Mesodermal cell (in vitro differentiated cells): ENCODE measurements around the gene TXK.

ENCODE experiments used
- H3K27ac ChIP-seq: 2 replicates; pipeline ENCODE4 v1.7.0; 2013; ENCODE audit warnings: mild to moderate bottlenecking, low read depth, low read length, moderate library complexity; ENCODE audit not compliant: severe bottlenecking
- H3K36me3 ChIP-seq: 2 replicates; pipeline ENCODE4 v1.7.1; 2013; ENCODE audit warnings: mild to moderate bottlenecking, low read length, moderate library complexity; ENCODE audit not compliant: control insufficient read depth, insufficient read depth
- H3K4me1 ChIP-seq: one replicate; pipeline ENCODE4 v1.7.1; 2013; ENCODE audit warnings: mild to moderate bottlenecking, low read length; ENCODE audit not compliant: insufficient read depth, control insufficient read depth, poor library complexity, severe bottlenecking
- H3K4me3 ChIP-seq: 2 replicates; pipeline ENCODE4 v1.7.0; 2013; ENCODE audit warnings: low read length, control low read depth, mild to moderate bottlenecking; ENCODE audit not compliant: insufficient read depth, poor library complexity, severe bottlenecking; ENCODE audit errors: extremely low read depth
- H3K9me3 ChIP-seq: 2 replicates; pipeline ENCODE4 v1.7.1; 2013; ENCODE audit warnings: mild to moderate bottlenecking, low read length, moderate library complexity; ENCODE audit not compliant: control insufficient read depth
- WGBS, 2 experiments: methylation state at CpG; one replicate each; pipeline ENCODE4 v1.1.5; 2013; ENCODE audit warnings: missing lambda C conversion rate in 2 of 2; ENCODE audit not compliant: insufficient coverage in 2 of 2; 5-methylcytosine and 5-hydroxymethylcytosine counted together

TXK gene

DNA sequence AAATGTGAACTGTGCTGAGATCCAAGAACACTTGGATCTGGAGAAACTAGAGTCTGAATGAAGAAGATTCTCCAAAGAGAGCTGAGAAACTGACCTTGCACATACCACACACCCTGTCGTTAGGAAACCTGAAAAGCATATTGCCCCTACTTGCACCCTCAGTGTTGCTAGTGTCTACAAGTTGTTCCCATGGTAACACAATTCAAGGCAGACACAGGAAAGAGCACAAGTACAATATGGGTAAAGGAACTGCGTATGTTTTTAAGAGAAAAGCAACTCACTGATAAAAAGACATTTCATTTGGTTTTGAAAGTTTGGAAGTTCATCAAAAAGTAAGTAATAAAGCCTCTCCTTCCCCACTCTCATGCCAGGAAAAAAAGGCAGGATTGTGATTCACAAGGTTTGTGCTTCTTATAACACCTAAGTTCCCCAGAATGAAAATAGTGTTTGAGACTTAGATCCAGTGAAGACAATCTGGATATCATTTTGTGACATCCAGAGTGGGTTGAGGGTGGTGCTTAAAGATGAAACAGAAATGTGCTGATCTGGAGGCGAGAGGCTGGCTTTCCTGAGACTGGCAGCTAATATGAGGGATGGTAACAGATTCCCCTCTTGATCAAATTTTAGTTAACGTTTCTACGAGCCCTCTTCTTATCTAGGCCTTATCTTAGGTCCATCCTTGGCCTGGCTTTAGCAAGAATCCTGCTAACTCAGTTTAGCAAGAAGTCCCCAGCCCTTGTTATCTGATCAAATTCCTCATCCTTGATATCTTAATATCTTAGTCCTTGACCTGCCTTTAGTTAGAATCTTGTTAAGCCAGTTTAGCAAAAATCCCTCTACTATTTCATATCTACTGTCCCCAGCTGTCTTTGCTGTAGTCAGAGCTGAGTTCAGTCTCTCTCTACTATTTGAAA is 75.2 kb downstream of the TXK start:
- H3K4me3 ChIP-seq, result no peak overlapping the region
- H3K9me3 ChIP-seq, result no peaks in the 10 kb centered on the region
- 82 to 85% methylated on average over 2 to 4 of the region's 5 CpGs for WGBS, 2 experiments
- H3K4me1 ChIP-seq, result no peaks in the 10 kb centered on the region
- no peak overlapping the region for H3K27ac ChIP-seq
- no peaks in the 10 kb centered on the region for H3K36me3 ChIP-seq

DNA sequence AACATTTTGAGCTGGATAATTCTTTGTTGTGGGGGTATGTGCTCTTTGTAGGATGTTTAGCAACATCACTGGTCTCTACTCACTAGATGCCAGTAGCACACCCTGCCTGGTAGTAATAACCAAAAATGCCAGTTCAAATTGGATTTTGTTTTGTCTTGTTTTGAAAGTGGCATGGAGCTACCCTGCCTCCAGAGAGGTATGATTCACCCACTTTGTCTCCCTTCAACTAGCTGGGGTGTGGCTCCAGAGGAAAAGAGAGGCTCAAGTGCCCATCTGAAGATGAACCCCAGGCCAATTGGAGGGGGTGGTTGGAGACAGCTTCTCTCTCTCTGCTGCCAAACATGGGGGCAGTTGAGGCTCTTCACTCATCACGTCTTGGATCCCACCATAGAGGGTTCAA is 83.0 kb downstream of the TXK start:
- Histone ChIP-seq H3K4me3 (no peak overlapping the region), H3K27ac (no peak overlapping the region), H3K4me1 (no peaks in the 10 kb centered on the region), H3K9me3 (no peaks in the 10 kb centered on the region), H3K36me3 (no peaks in the 10 kb centered on the region)
- WGBS, 2 experiments, result 100% methylated on average over 1 of the region's 1 CpG; no CpG with 5 or more reads in 1 of the 2 experiments

DNA sequence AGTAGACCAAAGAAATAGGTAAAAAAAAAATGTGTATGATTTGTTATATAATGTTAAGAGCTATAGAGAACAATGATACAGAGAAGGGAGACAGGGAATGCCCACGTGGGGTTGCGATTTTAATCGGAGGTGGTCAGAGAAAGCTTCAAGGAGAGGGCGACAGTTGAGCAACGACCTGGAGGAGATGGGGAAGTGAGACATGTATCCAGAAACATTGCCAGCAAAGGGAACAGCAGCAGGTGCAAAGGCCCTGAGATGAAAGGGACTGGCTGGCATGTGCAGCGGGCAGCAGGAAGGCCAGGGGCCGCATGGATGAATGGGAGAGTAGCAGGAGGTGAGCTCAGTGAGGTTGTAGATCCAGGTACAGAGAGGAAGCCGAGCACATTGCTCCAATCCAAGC is 84.6 kb downstream of the TXK start:
- Histone ChIP-seq H3K4me1 (no peaks in the 10 kb centered on the region), H3K9me3 (no peaks in the 10 kb centered on the region), H3K4me3 (no peak overlapping the region), H3K27ac (no peak overlapping the region), H3K36me3 (no peaks in the 10 kb centered on the region)
- WGBS, 2 experiments, result 85 to 92% methylated on average over 5 to 6 of the region's 8 CpGs

DNA sequence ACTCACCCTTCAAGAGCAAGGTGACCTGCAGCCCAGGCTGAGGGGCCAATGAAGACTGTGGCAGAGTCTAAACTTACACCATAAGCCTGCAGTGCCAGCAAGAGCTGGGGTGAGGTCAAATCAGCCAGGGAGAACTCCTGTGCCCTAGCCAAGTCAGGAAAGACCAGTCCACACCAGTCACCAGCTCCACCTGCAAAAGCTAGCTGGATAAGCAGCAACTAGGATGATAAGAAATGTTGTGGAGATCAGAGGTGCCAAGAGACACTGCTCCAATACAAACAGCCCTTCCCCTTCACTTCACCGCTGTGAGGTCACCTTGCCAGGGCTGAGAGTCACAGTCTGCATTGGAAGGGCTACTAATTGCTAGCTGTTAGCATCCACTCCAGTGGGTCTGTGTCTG is 86.2 kb downstream of the TXK start:
- H3K36me3 ChIP-seq, result no peaks in the 10 kb centered on the region
- H3K4me1 ChIP-seq, result no peaks in the 10 kb centered on the region
- no peaks in the 10 kb centered on the region for H3K9me3 ChIP-seq
- no peak overlapping the region for H3K4me3 ChIP-seq
- no peak overlapping the region for H3K27ac ChIP-seq
- WGBS, 2 experiments, result 83% methylated on average over 1 of the region's 1 CpG; no CpG with 5 or more reads in 1 of the 2 experiments

DNA sequence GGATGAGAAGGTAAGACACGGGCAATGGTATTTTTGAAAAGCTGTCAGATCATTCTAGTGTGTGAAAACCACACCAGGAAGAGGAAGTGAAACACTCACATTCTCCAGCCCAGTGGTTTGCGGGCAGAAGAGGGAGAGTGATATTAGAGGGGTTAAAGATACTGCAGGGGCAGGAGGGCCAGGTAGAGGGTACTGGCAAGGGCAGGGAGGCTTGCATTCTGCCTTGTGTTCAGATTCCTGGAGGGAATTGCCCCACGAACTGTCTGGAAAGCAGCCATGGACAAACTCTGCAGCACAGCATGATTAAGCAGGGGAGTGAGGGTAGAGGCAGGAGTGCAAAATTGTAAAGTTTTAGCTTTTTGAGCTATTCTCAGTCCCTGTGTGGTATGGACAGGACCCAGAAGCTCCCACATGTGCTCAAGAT is 86.6 kb downstream of the TXK start:
- no peaks in the 10 kb centered on the region for H3K4me1 ChIP-seq
- no peaks in the 10 kb centered on the region for H3K36me3 ChIP-seq
- 94 to 100% methylated on average over 2 to 3 of the region's 3 CpGs for WGBS, 2 experiments
- no peak overlapping the region for H3K4me3 ChIP-seq
- H3K27ac ChIP-seq, result no peak overlapping the region
- no peaks in the 10 kb centered on the region for H3K9me3 ChIP-seq

DNA sequence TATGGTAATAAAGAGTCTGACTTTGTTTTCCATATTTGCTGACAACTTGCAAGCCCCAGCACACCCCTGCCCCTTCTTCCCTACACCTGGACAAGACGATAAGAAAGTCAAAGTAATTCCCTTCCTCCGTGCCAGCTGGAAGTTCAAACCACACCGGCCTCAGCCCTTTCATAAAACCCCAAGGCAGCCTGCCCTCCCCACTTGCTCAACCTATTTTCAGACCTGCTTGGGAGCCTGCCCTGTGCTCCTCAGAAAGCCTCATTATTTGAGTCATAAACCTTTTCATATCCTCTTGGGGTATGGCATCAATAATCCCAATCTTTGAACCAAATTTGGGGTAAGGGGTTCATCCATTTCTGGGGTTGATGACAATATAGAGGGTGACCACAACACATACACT is 88.0 kb downstream of the TXK start:
- Histone ChIP-seq H3K4me3 (no peak overlapping the region), H3K4me1 (no peaks in the 10 kb centered on the region), H3K27ac (no peak overlapping the region), H3K36me3 (no peaks in the 10 kb centered on the region), H3K9me3 (no peaks in the 10 kb centered on the region)
- 90 to 95% methylated on average over 2 to 3 of the region's 3 CpGs for WGBS, 2 experiments

DNA sequence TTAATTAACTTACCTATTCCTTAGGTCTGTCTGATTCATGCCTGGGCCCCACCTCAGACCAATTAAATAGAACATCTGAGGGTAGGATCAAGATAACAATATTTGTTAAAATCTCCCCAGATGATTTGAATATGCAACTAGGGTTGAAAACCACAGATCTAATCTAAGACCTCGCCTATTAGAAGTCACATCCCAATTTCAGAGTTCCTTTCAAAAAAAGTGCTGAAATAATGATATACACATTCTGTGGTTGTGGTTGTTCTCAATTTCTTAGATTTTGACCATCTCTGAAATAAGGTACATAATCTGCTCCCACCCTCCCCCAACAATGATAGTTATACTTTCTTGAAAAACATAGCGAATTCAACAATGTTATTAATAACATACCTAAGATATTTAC is 89.8 kb downstream of the TXK start:
- no peaks in the 10 kb centered on the region for H3K36me3 ChIP-seq
- no CpG with 5 or more reads among the region's 2 CpGs for WGBS, 2 experiments
- no peaks in the 10 kb centered on the region for H3K4me1 ChIP-seq
- no peaks in the 10 kb centered on the region for H3K9me3 ChIP-seq
- no peak overlapping the region for H3K27ac ChIP-seq
- H3K4me3 ChIP-seq, result no peak overlapping the region

DNA sequence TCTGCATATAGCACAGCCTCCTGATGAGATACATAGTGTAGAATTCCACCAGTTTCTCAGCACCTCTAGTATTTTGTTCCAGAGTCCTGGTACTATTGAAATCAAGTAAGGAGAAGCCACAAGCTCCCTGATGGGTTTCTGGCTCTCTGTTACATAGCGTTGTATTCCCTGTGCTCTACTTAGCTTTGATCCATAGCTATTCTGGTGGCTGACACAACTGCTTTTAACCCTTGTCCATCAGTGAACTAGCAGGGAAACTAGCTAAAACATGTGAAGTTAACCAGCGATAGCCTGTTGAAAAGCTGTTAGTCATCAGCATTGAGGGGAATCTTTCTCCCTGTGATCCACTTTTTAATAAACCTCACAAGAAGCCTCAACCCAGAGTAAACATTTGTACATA is 90.5 kb downstream of the TXK start:
- no peaks in the 10 kb centered on the region for H3K36me3 ChIP-seq
- no peak overlapping the region for H3K4me3 ChIP-seq
- H3K27ac ChIP-seq, result no peak overlapping the region
- H3K9me3 ChIP-seq, result no peaks in the 10 kb centered on the region
- H3K4me1 ChIP-seq, result no peaks in the 10 kb centered on the region
- WGBS, 2 experiments, result 83 to 100% methylated on average over 1 to 2 of the region's 2 CpGs

DNA sequence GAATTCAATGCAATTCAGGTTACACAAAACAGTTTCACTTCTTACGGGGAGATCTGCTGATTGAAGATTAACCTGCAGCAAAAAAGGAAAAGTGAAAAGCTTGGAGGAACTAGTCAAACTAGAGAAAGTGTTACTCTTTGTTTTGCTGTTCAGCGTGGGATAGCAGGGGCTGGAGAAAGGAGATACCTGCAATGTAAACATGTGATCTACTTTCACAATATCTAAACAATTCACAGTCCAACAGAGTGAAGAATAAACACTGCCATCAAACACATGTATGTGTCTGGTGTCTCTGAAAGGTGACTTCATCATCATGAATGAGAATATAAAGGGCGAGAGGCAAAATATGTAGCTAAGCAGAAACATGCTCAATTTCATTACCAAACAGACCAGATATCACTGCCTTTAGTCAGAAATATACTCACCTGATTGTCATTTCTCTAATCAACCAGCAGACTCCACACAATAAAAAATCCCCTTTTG is 91.0 kb downstream of the TXK start:
- H3K36me3 ChIP-seq, result no peaks in the 10 kb centered on the region
- H3K27ac ChIP-seq, result no peak overlapping the region
- WGBS, 2 experiments, result 100% methylated on average over 1 of the region's 3 CpGs
- H3K4me1 ChIP-seq, result no peaks in the 10 kb centered on the region
- H3K4me3 ChIP-seq, result no peak overlapping the region
- no peaks in the 10 kb centered on the region for H3K9me3 ChIP-seq

DNA sequence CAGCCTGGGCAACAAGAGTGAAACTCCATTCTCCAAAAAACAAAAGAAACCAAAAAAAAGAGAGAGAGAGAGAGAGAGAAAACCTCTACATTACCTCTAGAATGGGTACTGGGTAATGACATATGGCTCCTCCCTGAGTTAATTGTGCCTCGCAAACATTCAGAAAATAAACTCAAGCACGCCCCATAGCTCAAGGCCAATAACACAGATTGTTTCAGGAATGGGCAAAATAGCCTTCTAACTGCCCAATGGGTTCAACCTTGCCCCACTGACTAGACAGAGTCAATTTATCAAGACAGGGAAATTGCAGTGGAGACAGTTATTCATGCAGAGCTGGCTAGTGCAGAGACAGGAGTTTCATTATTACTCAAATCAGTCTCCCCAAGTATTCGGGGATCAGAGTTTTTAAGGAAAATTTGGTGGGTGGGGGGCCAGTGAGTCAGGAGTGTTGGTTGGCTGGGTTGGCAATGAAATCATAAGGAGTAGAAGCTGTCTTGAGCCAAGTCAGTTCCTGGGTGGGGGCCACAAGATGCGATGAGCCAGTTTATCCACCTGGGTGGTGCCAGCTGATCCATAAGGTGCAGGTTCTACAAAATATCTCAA is 92.4 kb downstream of the TXK start:
- H3K4me3 ChIP-seq, result no peak overlapping the region
- no peaks in the 10 kb centered on the region for H3K4me1 ChIP-seq
- no peak overlapping the region for H3K27ac ChIP-seq
- peaks cover 2% of the 10 kb centered on the region for H3K36me3 ChIP-seq
- 64 to 67% methylated on average over 3 of the region's 4 CpGs for WGBS, 2 experiments
- H3K9me3 ChIP-seq, result no peaks in the 10 kb centered on the region

DNA sequence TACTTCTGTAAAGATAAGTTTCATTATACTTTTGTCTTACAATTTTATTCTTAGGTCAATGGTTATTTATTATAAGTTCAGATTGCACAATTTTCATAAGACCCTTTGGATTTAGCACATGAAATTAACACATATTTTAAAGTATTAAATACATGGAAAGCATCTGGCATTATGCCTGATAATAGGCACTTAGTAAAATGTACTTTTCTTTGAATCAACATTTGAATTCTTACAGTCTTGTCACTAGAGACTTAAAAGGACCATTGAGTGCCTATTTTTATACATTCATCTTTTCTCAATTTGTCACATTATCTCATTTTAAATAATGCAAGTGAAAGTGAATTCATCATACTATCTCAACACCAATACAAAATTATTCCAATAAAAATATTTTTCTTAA is 94.5 kb downstream of the TXK start:
- H3K9me3 ChIP-seq, result no peaks in the 10 kb centered on the region
- no peak overlapping the region for H3K27ac ChIP-seq
- peaks cover 3% of the 10 kb centered on the region for H3K36me3 ChIP-seq
- H3K4me3 ChIP-seq, result no peak overlapping the region
- H3K4me1 ChIP-seq, result no peaks in the 10 kb centered on the region
